Measurements from ENCODE around the gene NLK.
"Not testable (repeated sequence)": the region's sequence is repeated elsewhere in the genome, so short reads cannot be mapped to it uniquely, and the experiment has no call there.

Gene NLK

DNA sequence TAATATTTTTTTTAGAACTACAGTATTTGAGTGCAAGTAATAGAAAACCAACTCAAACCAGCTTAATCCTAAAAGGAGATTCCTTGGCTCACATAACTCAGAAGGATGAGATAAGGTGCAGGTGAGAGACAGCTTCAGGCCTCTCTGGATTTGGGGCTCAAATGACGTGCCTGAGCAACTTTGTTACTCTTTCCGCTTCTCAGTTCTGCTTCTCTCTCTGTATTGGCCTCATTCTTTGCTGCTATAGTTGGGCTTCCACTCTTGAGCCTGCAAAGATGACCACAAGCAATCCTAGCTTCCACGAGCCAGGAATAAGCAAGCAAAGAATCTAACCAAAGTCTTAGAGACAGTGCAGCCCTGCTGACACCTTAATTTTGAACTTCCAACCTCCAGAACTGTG is 45.0 kb upstream of the NLK start:
- TF ChIP-seq, protein P1, sequence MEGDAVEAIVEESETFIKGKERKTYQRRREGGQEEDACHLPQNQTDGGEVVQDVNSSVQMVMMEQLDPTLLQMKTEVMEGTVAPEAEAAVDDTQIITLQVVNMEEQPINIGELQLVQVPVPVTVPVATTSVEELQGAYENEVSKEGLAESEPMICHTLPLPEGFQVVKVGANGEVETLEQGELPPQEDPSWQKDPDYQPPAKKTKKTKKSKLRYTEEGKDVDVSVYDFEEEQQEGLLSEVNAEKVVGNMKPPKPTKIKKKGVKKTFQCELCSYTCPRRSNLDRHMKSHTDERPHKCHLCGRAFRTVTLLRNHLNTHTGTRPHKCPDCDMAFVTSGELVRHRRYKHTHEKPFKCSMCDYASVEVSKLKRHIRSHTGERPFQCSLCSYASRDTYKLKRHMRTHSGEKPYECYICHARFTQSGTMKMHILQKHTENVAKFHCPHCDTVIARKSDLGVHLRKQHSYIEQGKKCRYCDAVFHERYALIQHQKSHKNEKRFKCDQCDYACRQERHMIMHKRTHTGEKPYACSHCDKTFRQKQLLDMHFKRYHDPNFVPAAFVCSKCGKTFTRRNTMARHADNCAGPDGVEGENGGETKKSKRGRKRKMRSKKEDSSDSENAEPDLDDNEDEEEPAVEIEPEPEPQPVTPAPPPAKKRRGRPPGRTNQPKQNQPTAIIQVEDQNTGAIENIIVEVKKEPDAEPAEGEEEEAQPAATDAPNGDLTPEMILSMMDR (IDR thresholded peaks at IDR 0.05): no peak
- H3K4me3 ChIP-seq: no peak overlapping the region
- no peak overlapping the region for H3K27ac ChIP-seq
- DNase-seq (ENCODE audit: low spot score): no peak

DNA sequence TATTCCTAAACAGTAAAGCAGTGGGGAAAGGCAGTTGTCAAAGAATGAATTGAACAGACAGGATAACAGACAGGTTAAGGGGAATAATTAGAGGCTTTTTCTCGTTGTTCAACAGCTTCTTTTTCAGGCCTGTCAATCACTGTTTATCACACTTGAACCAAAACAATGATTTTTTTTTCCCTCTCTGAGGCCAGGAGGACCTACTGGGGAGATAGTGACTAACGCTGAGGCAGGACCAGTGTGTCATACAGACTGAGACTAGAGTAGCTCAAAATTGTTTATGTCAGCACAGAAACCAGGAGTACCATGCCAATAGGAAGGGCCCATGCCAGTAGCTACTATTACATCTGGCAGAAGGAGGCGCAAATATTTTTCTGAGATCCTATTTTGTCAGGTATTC is 41.3 kb upstream of the NLK start:
- TF ChIP-seq, protein P1 (IDR thresholded peaks at IDR 0.05): no peak
- no peak for DNase-seq (ENCODE audit: low spot score)
- Histone ChIP-seq H3K27ac (no peak overlapping the region), H3K4me3 (no peak overlapping the region)

DNA sequence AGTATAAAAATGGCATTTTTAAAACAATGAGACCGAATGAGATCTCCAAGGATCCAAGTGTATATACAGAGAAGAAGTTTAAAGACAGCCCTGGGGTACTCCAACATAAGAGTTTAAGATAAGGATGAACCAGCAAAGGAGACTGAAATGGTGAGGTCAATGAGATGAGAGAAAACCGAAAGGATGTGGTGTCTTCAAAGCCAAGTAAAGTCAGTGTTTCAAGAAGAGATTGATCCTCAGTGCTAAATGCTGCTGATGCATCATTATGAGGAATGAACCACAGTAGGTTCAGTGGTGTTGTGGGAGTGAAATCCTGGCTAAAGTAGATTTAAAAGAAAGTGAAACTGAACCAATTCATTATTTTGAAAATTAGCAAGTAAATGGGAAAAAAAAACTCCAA is 38.1 kb upstream of the NLK start:
- Histone ChIP-seq H3K27ac (no peak overlapping the region), H3K4me3 (no peak overlapping the region)
- TF ChIP-seq, protein P1 (IDR thresholded peaks at IDR 0.05): no peak
- no peak for DNase-seq (ENCODE audit: low spot score)

DNA sequence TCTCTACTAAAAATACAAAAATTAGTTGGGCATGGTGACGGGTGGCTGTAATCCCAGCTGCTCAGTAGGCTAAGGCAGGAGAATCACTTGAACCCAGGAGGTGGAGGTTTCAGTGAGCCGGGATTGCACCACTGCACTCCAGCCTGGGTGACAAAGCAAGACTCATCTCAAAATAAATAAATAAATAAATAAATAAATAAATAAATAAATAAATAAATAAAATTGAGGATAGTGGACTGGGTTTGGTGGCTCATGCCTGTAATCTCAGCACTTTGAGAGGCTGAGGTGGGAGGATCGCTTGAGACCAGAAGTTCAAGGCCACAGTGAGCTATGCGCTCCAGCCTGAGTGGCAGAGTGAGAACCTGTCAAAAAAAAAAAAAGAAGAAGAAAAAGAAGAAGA is 34.6 kb upstream of the NLK start:
- H3K4me3 ChIP-seq; DNase-seq (ENCODE audit: low spot score); H3K27ac ChIP-seq: not testable (repeated sequence)

DNA sequence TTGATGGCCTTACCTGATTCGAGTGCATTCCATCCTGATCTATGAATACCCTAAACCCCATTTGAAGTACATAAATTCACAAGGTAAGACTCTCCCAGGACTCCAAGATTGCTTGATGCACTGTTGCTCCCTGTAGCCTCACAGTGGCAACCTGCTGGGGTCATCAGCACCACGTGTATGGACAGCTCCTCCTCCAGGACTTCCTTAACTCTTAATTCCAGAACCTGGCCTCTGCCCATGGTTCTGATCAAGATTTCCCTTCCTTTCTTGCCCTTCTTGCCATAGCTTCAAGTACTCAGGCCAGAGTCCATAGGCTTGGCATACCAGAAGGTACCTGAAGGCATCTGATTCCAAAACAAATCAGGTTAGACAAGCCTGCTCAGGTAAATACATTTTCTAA is 34.0 kb upstream of the NLK start:
- no peak for DNase-seq (ENCODE audit: low spot score)
- Histone ChIP-seq H3K4me3 (no peak overlapping the region), H3K27ac (no peak overlapping the region)
- TF ChIP-seq, protein P1 (IDR thresholded peaks at IDR 0.05): no peak

DNA sequence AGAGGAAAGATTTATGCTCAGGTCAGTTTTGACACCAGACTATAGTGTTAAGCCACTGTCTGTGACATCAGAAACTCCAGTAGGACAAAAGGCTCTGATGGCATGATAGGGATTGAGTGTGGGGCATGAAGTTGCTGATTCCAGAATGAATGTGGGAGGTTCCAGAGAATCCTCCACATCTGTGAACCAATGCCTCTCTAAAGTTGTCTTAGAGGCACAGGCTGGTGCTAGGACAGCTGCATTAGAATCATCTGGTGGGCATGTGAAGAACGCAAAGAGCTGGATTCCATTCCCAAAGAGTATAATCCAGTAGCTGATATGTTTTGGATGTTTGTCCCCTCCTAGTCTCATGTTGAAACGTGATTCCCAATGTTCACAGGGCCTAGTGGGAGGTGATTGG is 32.1 kb upstream of the NLK start:
- DNase-seq (ENCODE audit: low spot score): no peak
- no peak overlapping the region for H3K27ac ChIP-seq
- TF ChIP-seq, protein P1 (IDR thresholded peaks at IDR 0.05): no peak
- H3K4me3 ChIP-seq: no peak overlapping the region

DNA sequence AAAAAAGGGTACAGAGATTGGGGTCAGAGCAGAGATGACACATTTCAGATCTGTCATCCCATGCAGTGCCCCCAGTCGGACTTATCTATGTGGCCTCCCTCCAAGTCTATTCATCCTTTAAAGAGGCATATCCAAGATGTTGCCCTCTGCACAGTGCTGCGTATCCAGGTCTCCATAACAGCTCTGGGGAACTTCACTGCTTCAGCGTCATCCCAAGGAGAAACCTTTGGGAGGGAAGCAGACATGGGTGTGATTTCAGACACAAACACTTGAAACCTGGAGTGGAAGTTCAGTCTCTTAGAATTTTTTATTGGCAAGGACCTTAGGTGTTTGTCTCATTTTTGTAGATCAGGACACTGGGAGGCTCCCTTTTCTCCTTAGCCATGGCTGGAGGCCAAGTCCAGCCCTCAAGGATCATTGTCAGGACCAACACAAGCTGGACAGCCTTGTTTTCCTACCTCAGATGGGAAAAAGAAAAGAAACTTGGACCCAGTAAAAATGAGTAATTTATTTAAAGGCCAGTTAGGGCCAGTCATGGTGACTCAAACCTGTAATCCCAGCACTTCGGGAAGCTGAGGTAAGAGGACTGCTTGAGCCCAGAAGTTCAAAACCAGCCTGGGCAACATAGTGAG is 23.9 kb upstream of the NLK start:
- Histone ChIP-seq H3K4me3 (no peak overlapping the region), H3K27ac (no peak overlapping the region)
- no peak for DNase-seq (ENCODE audit: low spot score)
- TF ChIP-seq, protein P1 (IDR thresholded peaks at IDR 0.05): no peak

DNA sequence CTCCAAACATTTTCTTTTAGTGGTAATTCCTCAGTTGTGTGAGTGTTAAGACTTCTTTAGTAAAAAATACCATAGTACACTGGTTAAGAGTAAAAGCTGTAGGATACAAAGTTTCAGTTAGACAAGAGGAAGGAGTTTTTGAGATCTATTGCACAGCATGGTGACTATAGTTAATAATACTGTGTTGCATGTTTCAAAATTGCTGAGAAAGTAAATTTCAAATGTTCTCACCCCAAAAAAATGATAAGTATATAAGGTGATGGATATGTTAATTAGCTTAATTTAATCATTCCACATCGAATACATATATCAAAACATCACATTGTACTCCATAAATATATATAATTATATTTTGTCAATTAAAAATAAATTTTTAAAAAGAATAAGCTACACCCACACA is 22.0 kb upstream of the NLK start:
- Histone ChIP-seq H3K27ac (no peak overlapping the region), H3K4me3 (no peak overlapping the region)
- TF ChIP-seq, protein P1 (IDR thresholded peaks at IDR 0.05): no peak
- DNase-seq (ENCODE audit: low spot score): no peak

Measured in coronary artery (tissue), 2 donors.